Measurements from ENCODE around the gene CD8A.
"Not testable (repeated sequence)": the region's sequence is repeated elsewhere in the genome, so short reads cannot be mapped to it uniquely, and the experiment has no call there.

Gene CD8A

DNA sequence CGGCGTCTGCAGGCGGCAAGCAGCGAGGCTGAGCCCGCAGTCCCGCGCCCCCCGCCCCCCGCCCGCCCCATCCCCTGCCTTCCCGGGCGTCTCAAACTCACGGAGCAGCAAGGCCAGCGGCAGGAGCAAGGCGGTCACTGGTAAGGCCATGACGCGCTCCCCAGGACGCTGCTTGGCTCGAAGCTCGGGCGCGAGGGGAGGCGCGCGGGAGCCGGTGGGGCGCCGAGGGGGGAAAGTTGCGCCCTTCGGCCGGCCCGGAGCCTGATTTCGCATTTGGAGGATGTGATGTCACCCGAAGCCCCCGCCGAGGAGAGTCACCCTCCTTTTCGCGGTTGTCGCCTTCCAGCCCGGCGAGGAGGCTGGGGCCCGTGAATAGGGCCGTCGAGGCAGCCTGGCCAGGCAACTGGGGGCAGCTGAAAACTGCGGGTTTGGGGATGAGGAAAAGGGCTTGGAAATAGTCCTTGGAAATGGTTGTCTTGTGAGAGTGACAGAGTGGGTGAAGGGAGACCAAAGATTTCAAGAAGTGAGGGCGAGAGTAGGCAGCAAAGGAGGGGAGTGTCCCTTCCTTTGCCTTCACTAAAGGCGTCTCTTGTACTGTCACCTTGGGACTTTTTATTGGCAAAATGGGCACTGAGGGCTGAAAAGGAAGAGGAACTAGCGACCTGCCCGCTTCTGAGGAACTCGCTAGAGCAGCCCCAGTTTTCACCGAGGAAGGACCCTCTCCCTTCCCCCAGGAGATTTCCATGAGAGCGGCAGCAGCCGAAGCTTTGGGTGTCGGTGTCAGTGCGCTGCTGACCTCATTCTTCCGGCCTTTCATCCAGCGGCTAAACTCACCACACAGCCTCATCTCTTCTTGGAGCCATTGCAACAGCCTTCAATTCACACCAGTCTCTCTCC is at the start of gene CD8A:
Gene CD8A (minus strand): TSS at position 238 of the 897 bp plus-strand sequence. CDS start 88 bp downstream, at position 150.
- no peak for DNase-seq (ENCODE audit: low read depth, low spot score)

DNA sequence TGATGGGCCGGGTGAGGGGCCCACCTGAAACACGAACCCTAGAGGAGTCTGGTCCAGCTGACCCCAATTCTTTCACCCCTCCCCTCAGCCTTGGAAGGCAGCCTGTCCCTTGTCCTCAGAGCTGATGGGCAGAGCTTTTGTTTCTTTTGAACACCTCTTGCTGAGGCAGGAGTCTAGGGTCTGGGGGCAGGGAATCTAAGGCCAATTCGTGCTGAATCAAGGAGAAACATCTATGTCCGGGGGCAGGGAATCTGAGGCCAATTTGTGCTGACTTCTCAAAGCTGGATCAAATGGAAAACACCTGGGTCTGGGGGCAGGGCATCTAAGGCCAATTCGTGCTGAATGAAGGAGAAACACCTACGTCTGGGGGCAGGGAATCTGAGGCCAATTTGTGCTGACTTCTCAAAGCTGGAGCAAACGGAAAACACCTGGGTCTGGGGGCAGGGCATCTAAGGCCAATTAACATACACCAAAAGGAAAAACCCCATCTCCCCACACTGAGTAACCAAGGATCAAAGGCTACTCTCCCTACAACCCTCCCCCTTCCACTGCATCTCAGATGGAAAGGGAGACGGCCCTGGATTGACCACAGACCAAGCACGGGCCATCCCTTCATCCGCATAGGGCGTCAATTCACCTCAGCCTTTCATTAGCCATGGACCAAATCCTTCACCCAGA is 49.3 kb upstream of the CD8A start:
- DNase-seq (ENCODE audit: low read depth, low spot score); H3K4me3 ChIP-seq; H3K27ac ChIP-seq; H3K36me3 ChIP-seq (ENCODE audit: insufficient read depth, low read length); H3K9ac ChIP-seq (ENCODE audit: insufficient read length); H3K9me3 ChIP-seq (ENCODE audit: low read depth, low read length): not testable (repeated sequence)

More for the DNA sequence above, at the start of gene CD8A:
- Histone ChIP-seq H3K4me3 (peak within 1 kb of the TSS; percentile 50), H3K27ac (no peak within 1 kb of the TSS), H3K9ac (ENCODE audit: insufficient read length) (no peak within 1 kb of the TSS), H3K36me3 (ENCODE audit: insufficient read depth, low read length) (no peaks in the 10 kb centered on the region), H3K9me3 (ENCODE audit: low read depth, low read length) (no peaks in the 10 kb centered on the region)
- TF ChIP-seq FOXP2 (optimal IDR thresholded peaks at IDR 0.05; ENCODE audit: control extremely low read depth, extremely low read length, insufficient read depth) (no peak), POLR2AphosphoS5 (IDR thresholded peaks at IDR 0.05; ENCODE audit: borderline replicate concordance, low read depth, low read length) (no peak), EZH2 (IDR thresholded peaks at IDR 0.05) (peak; percentile 80)

DNA sequence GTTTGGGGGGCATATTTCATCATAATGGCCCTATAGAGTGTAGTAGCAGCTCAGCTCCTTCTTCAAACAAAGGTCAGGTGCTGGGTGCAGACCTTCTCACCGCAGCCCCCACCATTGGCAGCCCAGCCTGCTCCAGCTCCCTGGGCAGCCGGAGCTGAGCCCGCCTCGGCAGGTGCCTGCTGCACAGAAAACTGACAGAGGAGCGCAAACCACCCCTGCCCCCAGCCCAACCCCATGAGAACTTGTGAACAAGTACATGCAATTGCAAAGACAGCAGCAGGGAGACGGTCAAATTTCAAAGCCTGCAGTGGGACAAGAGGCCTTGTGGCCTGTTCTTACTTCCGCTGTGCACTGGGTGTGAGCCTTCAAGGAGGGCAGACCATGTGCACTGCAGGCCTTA is 48.7 kb upstream of the CD8A start:
- not testable (repeated sequence) for H3K27ac ChIP-seq; H3K36me3 ChIP-seq (ENCODE audit: insufficient read depth, low read length); H3K9ac ChIP-seq (ENCODE audit: insufficient read length); H3K9me3 ChIP-seq (ENCODE audit: low read depth, low read length); DNase-seq (ENCODE audit: low read depth, low spot score); H3K4me3 ChIP-seq

DNA sequence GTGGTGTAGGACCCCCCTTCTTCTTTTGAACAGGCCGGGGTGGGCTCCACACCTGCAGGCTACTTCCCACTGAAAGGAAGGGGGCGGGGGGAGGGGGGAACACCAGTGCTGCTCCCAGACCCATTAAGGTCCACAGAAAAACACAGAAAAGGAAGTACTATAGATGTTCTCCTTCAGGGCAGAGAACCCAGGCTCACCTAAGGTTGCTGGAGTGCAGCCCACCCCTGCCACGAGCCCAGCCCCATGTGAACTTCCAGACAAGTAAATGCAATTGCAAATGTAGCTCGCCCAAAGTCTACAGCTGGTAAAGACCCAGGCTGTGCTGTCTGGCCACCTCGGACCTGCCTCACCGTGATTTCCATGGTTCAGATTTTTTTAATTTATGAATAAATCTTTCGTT is 47.0 kb upstream of the CD8A start:
- not testable (repeated sequence) for H3K4me3 ChIP-seq; H3K36me3 ChIP-seq (ENCODE audit: insufficient read depth, low read length); DNase-seq (ENCODE audit: low read depth, low spot score); H3K9ac ChIP-seq (ENCODE audit: insufficient read length); H3K27ac ChIP-seq; H3K9me3 ChIP-seq (ENCODE audit: low read depth, low read length)

DNA sequence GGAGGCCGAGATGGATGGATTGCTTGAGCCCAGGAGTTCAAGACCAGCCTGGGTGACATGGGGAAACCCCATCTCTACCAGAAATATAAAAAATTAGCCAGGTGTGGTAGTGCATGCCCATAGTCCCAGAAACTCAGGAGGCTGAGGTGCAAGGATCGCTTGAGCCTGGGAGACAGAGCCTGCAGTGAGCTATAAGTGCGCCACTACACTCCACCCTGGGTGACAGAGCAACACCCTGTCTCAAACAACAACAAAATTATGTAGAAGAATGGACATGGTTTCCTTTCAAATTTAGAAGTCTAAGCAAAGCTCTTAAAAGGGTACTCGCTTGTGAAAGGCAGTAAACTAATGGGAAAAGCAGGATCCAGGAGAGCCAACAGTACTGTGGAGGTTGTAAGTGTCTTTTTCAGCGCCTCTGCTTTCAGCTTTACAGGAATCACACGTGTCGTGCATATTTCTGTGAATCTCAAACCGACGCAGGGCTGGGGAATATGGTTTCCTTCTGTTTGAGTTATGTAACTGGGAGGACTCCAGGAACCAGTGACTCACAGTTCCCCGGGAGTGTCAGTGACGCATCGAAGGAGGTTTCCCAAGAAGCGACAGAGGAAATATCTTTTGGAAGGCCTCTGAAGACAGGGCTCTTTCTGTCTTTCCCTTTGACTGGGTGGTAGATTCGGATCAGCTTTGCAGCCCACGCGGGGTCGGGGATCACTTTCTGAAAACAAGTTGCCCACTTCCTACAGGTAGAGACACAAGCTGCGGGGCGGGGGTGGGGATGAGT is 46.4 kb upstream of the CD8A start:
- H3K27ac ChIP-seq; H3K9ac ChIP-seq (ENCODE audit: insufficient read length); H3K4me3 ChIP-seq; H3K9me3 ChIP-seq (ENCODE audit: low read depth, low read length); H3K36me3 ChIP-seq (ENCODE audit: insufficient read depth, low read length); DNase-seq (ENCODE audit: low read depth, low spot score): not testable (repeated sequence)

DNA sequence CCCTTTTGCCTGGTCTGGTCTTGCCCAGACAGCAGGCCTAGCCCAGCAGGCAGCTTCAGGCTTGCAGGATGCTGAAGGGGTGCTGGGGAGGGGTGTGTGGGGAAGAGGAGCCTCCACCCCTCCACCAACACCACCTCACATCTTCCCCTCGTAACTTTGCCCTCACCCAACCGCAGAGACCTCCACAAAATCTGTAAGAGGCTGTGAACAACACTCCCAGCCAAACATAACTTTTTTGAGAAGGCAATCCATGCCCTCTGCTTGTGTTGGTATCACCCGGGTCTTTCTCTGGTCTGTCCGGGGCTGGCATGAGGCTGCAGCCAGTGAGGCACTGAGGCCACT is 44.8 kb upstream of the CD8A start:
- H3K9me3 ChIP-seq (ENCODE audit: low read depth, low read length); H3K4me3 ChIP-seq; DNase-seq (ENCODE audit: low read depth, low spot score); H3K9ac ChIP-seq (ENCODE audit: insufficient read length); H3K27ac ChIP-seq; H3K36me3 ChIP-seq (ENCODE audit: insufficient read depth, low read length): not testable (repeated sequence)

DNA sequence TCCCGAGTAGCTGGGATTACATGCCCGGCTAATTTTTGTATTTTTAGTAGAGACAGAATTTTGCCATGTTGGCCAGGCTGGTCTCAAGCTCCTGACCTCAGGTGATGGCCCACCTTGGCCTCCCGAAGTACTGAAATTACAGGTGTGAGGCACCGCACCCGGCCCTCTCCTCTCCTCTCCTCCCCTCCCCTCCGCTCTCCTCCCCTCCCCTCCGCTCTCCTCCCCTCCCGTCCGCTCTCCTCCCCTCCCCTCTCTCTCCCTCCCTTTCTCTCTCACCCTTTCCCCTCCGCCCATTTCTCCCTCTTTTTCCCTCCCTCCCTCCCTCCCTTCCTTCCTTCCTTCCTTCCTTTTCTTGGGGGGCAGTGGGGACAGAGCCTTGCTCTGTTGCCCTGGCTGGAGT is 42.6 kb upstream of the CD8A start:
- no peak for DNase-seq (ENCODE audit: low read depth, low spot score)
- Histone ChIP-seq H3K4me3 (no peak overlapping the region), H3K9me3 (ENCODE audit: low read depth, low read length) (no peaks in the 10 kb centered on the region), H3K9ac (ENCODE audit: insufficient read length) (no peak overlapping the region), H3K27ac (no peak overlapping the region), H3K36me3 (ENCODE audit: insufficient read depth, low read length) (no peaks in the 10 kb centered on the region)
- TF ChIP-seq FOXP2 (optimal IDR thresholded peaks at IDR 0.05; ENCODE audit: control extremely low read depth, extremely low read length, insufficient read depth) (no peak), POLR2AphosphoS5 (IDR thresholded peaks at IDR 0.05; ENCODE audit: borderline replicate concordance, low read depth, low read length) (no peak), EZH2 (IDR thresholded peaks at IDR 0.05) (no peak)

DNA sequence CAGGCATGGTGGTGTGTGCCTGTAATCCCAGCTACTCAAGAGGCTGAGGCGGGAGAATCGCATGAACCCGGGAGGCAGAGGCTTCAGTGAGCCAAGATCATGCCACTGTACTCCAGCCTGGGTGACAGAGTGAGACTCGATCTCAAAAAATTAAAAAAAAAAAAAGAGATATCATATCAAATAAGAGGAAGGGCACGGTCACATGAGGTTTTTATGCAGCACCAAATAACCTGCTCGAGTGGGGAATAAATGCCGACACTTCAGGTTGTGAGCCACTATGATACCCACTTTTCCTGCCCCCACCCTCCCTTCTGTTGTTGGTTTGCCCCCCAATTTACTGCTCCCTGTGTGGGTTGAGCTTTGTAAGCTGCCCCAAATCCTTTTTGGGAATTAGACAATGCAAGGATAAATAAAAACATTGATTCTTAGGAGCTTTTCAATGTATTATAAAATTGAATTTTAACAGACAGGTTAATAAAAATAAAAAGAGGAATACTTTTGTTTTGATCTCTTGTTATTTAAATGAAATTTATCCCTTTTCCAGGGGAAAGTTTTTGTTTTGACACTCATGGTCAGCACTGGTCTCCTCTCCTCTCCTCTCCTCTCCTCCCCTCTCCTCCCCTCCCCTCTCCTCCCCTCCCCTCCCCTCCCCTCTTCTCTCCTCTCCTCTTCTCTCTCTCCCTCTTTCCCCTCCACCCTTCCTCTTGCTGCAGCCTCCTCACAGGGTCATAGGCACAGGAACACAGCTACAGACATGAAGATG is 41.8 kb upstream of the CD8A start:
- H3K4me3 ChIP-seq, result no peak overlapping the region
- H3K9me3 ChIP-seq (ENCODE audit: low read depth, low read length), result no peaks in the 10 kb centered on the region
- no peak overlapping the region for H3K9ac ChIP-seq (ENCODE audit: insufficient read length)
- no peak for DNase-seq (ENCODE audit: low read depth, low spot score)
- H3K36me3 ChIP-seq (ENCODE audit: insufficient read depth, low read length), result no peaks in the 10 kb centered on the region
- no peak for TF ChIP-seq EZH2 (IDR thresholded peaks at IDR 0.05)
- TF ChIP-seq POLR2AphosphoS5 (IDR thresholded peaks at IDR 0.05; ENCODE audit: borderline replicate concordance, low read depth, low read length), result no peak
- no peak for TF ChIP-seq FOXP2 (optimal IDR thresholded peaks at IDR 0.05; ENCODE audit: control extremely low read depth, extremely low read length, insufficient read depth)
- H3K27ac ChIP-seq, result no peak overlapping the region
